ENCODE measurements around the gene NWD2.
"Not testable (repeated sequence)": the region's sequence is repeated elsewhere in the genome, so short reads cannot be mapped to it uniquely, and the experiment has no call there.

NWD2 gene, protein sequence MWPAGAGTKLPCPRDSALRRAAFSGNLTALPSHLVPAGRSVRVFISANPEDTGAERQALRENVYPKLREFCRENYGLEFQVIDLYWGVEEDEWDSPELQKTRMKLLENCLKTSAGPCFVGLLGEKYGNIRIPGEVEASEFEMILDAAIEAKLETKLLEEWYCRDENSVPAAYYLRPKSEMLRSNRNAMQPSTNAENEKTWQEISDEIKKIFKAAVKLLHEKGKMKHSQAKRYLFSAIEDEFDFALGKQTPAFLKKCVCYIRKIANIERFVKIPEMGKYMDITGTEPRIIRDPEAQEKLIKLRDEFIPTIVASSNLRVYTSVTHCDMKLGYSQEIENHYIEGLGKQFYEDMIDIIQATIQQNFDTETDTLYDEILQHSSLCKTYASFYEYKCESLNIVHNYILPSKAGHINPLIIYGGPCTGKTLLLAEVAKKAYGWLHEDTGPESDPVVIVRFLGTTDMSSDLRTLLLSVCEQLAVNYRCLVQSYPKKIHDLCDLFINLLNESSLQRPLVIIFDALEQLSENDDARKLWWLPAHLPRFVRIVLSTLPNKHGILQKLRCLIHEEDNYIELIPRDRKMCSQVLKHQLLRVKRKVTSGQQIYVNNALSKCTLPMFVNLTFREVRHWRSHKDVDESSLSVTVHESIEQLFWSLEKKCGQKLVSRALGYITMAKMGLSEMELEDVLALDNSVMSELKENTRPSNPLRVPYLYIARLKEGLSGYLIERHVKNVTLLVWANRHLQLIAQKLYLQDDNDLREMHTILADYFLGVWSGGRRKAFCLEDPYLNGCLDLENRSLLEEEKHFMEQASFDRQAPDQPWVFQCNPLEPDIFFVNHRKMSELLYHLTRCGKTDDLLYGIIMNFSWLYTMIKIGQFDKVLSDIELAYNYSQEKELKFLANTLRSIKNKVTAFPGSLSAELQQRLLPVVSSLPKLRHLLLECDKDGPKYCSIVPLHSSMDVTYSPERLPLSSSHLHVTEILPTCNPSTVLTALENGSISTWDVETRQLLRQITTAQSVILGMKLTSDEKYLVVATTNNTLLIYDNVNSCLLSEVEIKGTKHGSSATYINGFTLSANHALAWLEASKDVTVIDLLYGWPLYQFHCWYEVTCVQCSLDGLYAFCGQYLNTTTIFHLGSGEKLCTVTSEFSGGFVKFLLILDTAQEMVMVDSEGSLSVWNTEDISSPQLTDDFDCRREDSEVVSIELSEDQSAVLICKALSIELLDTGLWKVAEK (N-terminal part only)

DNA sequence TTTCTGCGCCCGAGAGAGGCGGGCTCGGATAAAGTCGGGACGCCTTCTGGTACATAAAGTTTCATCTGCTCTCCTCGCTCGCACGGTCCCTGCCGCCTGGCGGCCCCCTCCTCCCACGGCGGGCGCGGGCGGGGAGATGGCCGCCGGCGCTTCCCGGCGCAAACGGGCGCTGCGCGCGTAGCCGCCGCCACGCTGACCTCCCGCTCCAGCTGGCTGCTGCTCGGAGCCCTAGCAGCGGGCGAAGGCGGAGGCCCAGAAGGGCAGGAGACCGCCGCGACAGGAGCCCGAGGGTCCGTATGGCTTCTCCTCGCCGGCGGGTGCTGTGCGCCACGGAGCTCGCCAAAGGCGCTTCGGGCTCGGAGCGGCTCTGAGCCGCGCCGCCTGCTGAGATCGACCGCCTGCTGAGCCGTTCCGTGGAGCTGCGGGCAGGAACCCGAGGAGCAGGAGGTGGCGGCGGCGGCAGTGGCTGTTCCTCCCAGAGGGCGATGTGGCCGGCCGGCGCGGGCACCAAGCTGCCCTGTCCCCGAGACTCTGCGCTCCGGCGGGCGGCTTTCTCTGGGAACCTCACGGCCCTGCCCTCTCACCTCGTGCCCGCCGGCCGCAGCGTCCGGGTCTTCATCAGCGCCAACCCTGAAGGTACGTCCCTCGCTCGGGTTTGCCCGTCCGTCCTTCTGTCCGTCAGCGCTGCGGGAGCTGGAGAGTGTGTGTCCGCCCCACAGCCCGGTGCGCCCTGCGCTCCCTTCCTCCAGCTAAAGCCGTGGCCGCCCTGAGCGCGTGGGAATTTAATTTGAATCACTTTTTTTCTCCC lies at the start of gene NWD2:
NWD2 (plus strand) TSS at position 161 of the 808 bp plus-strand sequence; CDS start at position 486, 325 bp downstream.
- no peak for DNase-seq

DNA sequence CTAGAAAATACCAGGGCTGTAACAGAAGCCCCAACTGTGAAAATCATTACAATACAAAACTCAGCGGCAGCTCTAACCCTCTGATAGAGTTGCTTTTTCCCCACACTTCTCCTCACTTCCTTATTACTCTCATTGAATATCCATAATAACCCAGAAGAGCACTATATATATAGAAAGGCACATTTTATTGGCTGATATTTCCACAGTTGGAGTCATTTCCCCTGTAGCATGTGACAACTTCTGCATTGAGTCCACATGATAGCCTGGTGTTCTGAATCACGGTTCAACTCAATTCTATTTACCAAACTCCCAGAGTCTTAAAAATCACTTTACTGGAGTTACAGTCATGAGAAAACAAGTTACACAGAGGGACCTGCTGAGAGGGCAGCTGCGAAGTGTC lies 46.6 kb upstream of the NWD2 start:
- DNase-seq, result no peak

- DNase-seq, result not testable (repeated sequence)
Measured at GRCh38 chr4:37204740-37205139, 39.8 kb upstream of the NWD2 start.

DNA sequence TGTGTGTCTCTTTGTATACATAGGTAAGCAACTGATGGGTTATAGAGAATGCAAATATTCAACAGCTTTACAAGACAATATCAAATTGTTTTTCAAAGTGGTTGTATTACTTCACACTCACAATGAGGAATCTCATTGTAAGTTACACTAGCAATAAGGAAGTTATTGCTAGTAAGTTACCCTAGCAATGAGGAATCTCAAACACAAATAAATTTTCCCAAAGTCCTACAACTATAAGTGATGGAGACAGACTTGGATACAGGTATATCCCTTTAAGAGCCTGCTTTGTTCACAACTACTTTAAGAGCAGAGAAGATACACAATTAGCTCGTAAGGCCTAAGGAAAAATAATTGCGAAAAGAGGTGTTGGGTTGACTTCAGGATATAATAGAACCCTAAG lies 28.3 kb upstream of the NWD2 start:
- no peak for DNase-seq

DNA sequence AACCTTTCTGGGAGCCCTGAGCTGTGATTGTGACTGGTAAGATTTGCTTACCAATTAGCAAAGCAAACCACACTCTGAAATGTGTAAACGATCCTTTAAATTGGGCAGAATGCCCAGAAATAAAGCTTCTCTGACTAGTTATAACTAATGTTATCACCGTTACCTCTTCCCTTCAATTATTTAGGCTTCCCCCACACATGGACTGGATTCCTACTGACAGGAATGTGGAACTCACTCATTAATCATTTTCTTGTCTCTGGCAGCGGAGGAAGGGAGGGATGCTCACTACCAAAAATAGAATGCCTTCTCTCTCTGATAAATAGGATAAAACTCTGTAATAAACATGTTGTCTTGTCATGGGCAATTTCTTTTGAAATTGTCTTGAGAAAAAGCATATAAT lies 25.3 kb upstream of the NWD2 start:
- peak; percentile 50 for DNase-seq

- no peak for DNase-seq
Measured at GRCh38 chr4:37219990-37220389, 24.6 kb upstream of the NWD2 start.

- DNase-seq, result no peak
Measured at GRCh38 chr4:37220685-37221084, 23.9 kb upstream of the NWD2 start.

DNA sequence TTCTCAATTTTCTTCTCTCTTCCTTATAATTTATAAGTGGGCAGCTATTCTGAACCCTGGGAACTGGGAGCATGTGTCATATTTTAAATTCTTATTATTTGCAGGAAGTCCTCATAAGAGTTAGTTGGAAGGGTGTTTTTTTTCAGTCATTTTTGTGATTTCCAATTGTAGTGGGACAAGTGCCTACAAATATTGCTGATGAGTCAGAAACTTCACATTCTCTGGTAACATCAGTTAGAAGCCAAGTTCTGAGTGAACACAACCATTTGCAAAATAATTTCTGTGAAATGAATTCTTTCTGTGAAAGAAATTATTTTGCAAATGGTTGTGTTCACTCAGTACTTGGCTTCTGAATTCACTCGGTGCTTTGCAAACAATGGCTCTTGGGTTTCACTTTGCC lies 20.8 kb upstream of the NWD2 start:
- no peak for DNase-seq

DNA sequence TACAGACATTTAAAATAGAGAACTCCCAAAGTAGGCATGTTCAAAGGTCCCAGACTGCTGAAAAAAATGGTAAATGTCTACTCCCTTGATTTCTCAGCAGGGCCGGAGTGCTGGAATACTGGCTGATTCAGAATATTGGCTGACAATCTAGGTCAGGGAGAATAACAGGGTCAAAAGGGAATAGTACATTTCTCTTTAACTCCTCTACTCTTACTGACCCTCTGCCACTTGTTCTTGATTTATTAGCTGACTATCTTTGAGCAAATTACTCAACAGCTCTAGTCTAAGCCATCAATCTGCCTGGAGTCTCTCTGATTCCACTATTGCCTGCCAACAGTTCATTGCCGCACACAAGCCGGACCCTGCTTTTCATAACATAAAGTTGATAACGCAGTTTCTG lies 19.7 kb upstream of the NWD2 start:
- no peak for DNase-seq

DNA sequence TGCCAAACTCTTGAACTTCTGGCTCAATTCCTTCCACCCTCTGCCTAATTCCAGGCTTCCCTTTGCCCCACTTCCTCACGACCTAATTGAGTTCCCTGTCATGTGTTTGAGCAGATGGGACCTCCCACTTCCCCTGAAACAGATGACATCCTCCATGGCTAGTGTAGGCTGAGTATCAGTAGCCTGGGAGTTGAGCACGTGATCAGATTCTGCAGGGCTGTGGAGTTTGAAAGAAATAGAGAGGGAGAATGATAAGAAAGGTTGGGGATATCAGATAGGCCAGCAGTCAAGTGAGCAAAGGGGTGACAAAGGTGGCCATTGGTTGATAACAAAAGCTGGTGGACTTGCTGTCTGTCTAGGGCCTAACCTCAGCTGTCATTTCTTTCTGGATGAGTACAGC lies 18.8 kb upstream of the NWD2 start:
- DNase-seq, result no peak

- no peak for DNase-seq
Measured at GRCh38 chr4:37232315-37232714, 12.2 kb upstream of the NWD2 start.

- DNase-seq, result no peak
Measured at GRCh38 chr4:37236165-37236564, 8.4 kb upstream of the NWD2 start.

GRCh38 chr4:37241647-37242046 lies 2.9 kb upstream of the NWD2 start:
- no peak for DNase-seq

DNA sequence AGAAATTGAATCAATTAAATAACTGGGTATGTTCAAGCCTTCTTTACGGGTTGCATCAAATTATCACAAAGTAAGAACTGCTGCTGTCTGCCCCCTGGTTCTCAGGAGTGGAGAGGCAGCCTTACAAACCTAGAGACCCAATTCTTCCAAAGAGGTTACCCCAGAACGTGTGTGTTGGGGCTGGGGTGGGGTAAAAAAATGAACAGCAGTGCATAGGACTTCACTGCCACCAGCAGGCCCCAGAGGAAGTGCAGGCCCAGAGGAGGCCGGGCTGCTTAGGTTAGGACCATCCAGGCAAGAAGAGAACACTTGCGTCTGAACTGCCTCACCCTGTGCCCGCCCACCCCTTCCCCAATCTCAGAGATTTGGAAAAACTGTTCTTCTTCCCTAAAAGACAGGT lies 1.5 kb upstream of the NWD2 start:
- DNase-seq, result no peak

DNA sequence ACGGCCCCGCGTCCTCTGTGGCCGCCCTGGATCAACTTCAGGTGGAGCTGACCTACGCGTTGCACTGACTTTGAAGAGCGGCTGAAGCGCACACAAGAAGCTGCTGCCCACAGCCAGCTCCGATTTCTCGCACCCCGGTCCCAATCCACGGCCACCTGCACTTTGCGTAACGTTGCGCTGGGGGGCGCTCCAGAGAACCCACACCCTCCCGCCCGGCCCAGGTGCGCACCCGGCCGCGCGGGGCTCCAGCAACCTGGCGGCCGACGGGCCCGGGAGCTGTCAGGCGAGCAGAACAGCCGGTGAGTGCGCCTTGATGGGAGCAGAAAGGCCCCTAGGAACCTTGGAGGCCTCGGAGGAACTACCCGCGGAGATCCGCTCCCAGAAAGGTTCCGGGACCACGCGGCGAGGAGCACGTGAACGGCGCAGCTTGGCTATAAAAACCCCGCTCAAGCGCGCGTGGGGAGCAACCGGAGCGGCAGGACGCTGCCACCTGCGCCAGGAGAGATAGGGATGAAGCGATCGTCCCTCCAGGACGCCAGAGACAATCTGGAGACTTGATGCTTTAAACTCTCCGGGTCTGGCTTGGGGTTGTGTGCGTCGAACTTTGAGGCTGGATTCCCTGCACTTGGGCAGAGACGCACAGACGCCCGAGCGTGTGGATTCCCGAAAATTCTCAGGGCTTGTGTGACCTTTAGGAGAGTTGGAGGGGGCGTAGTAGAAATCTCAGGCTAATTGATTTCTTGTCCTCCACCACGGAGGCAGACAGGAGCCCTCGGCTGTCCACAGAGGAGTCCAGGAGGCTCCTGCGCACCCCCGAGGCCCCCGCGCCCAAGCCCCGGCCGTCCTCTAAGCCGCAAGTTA lies 591 bp upstream of the NWD2 start:
- DNase-seq, result no peak

- no peak for DNase-seq
Measured at GRCh38 chr4:37245391-37245954, 930 bp downstream of the NWD2 start.

- peak; percentile 5 for DNase-seq
Measured at GRCh38 chr4:37246891-37247290, 2.3 kb downstream of the NWD2 start.

- no peak for DNase-seq
Measured at GRCh38 chr4:37258221-37258620, 13.7 kb downstream of the NWD2 start.

- DNase-seq, result no peak
Measured at GRCh38 chr4:37268319-37268718, 23.8 kb downstream of the NWD2 start.

- no peak for DNase-seq
Measured at GRCh38 chr4:37279121-37279520, 34.6 kb downstream of the NWD2 start.

Measured in NCI-H1105 (cell line).